Adipose tissue (tissue), 3 donors: ENCODE results near the gene OLR1. TPM values are rescaled to one million over a fixed set of nuclear protein-coding genes. Genes with fewer than 3 reads are reported as not detected.

ENCODE experiments used
- H3K27ac ChIP-seq: one replicate; pipeline ENCODE4 v1.5.1; 2013; ENCODE audit warnings: low read depth, low read length
- WGBS, 3 donors: extraction: QIAGEN DNeasy Blood & Tissue Kit; methylation state at CpG; one replicate each; pipeline ENCODE4 v1.1.7; 2013; 5-methylcytosine and 5-hydroxymethylcytosine counted together
- polyA plus RNA-seq, 3 donors: library from polyadenylated mRNA; stranded (reverse); fragments of 200-250 nt; gene quantifications; one replicate each; pipeline ENCODE4 v1.2.3, GENCODE V29; 2013
- donor health status: healthy with polysubstance abuse.
- donor health status: Bipolar disorder and iron deficiency.
- donor health status: healthy.

Gene OLR1
- polyA plus RNA-seq, 3 donors: 0.06 to 4.9 (median 2.4) TPM

DNA sequence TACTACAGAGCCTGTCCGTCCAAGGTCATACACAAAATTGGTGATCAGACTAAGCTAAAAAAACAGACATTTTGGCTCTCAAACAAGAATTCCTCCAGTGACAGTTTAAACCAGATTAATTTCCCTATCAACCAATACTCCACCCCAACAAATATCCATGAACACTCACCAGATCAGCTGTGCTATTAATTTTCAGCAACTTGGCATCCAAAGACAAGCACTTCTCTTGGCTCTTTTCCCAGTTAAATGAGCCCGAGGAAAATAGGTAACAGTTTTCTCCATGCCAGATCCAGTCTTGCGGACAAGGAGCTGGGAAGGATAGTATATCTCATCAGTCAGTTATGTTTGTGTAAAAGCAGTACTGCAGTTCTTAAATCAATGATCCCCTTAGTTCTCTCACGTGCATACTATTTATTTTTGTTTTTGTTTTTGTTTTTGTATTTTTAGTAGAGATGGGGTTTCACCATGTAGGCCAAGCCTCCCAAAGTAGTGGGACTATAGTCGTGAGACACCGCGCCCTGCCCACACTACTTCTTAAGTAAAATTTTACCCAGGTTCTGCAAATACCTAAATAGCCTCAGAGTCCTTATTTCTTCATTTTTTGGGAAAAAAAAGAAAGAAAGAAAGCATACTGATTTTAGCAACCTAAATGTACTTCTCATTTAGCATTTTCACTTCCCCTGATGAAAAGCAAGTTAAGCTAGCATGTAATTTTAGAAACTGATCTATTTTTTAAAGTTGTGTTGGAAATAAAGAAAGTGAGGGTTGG lies 11.1 kb downstream of the OLR1 start:
- no peak overlapping the region for H3K27ac ChIP-seq
- WGBS, 3 donors: 55 to 68% (median 63%) methylated on average over 7 of the region's 7 CpGs

DNA sequence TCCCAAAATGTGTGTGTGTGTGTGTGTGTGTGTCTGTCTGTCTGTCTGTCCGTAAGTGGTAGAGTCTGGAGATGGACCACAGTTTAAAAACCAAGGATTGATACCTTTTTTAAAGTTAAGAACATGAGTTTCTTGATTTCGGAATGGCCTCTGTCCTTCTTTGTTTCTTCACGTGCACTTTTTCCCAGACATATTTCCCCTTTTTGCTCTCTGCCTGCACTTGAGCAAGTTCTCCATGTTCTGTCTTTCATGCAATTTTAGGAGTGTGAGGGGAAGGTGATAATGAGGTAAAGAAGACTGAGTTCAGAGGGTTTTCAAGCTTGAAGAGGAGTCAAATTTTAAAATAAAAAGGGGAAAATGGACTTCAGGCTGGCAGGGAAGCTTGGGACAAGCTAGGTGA lies 12.7 kb downstream of the OLR1 start:
- 35 to 63% (median 49%) methylated on average over 3 of the region's 3 CpGs for WGBS, 3 donors
- H3K27ac ChIP-seq: no peak overlapping the region

DNA sequence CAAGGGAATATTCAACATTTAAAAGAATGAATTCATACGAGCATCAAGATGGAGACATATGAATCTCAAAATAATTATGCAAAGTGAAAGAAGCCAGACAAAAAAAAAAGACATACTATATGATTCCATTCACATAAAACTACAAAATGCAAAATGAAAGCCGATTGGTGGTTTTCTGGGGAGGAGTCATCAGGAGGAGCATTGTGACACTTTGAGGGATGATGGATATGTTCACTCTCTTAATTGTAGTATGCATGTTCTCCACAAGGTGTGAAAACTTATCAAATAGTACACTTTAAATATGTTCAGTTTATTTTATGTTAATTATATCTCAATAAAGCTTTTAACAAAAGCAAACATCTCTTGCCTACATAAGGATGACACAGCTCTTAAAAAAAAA lies 13.5 kb downstream of the OLR1 start:
- WGBS, 3 donors: 85 to 91% (median 91%) methylated on average over 2 of the region's 2 CpGs
- H3K27ac ChIP-seq: no peak overlapping the region

DNA sequence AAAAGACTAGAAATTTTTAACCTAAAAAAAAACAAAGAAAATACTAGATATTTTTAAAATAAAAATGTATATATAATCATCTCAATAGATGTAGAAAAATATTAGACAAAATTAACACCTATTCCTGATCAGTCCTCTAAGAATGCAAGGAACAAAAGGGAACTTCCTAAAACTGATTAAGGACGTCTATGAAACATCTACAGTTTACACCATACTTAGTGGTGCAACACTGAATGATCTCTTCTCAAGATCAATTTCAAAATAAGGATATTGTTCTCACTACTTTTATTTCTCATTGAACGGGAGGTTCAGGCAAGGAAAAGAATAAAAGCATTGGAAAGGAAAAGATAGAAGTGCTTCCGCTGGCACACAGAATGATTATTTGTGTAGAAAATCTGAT lies 16.0 kb downstream of the OLR1 start:
- no peak overlapping the region for H3K27ac ChIP-seq
- 60 to 71% (median 61%) methylated on average over 3 of the region's 3 CpGs for WGBS, 3 donors

- 43 to 56% (median 51%) methylated on average over 6 of the region's 6 CpGs for WGBS, 3 donors
Observed at GRCh38 chr12:10154145-10154496, 17.8 kb downstream of the OLR1 start.

DNA sequence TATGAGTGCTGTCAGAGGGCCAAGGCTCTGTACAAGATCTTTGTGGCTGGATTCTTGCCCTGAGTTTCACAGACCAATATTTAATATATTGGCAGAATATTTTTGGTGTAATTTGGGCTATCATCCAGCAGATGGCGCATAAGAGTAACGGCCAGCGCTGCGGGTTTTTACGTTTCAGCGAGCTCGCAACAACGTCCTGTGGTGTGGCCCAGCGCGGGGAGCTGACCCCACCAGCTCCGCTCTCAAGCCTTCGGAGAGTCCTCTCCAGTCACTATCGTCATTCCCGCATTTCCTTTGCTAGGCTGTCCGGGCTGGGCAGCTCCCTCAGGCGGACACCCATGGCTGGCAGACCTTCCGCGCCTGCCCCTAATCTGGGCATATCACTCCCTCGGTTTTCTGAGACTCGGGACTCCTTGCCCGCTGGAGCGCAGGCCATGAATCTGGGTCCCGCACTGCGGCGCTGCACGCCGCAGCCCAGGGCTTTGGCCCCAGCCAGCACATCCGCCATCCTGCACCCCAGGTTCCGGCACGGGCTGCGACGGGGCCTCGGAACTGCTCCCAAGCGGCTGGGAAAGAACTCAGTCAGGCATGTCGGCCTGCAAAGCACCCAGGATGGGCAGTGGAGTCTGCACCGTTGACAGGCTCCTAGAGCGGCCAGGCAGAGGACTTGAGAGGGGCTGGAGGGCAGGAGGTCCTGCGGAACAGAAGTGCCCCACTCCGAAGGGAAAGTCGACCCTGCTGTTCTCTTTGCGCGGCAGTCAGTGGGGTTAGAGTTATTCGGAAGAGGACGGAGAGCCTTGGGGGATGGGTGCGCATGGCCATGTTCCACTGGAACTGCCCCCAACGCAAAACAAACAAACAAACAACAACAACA lies 18.4 kb downstream of the OLR1 start:
- WGBS, 3 donors: 2 to 4% (median 3%) methylated on average over 46 of the region's 46 CpGs
- H3K27ac ChIP-seq: no peak overlapping the region

More at GRCh38 chr12:10154145-10154496, 17.8 kb downstream of the OLR1 start:
- no peak overlapping the region for H3K27ac ChIP-seq

DNA sequence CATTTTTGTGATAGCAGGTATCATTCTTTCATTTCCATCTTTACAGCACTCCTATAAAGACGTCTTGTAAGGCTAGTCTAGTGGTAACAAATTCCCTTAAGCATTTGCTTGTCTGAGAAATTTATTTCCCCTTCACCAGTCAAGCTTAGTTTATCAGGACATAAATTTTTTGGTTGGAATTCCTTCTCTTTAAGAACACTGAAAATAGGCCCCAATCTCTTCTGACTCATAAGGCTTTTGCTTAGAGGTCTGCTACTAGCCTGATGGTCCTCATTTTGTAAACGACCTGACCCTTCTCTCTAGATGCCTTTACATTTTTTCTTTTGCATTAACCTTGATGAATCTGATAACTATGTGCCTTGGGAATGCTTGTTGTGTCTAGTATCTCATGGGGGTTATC lies 20.3 kb downstream of the OLR1 start:
- 53 to 80% (median 70%) methylated on average over 2 of the region's 2 CpGs for WGBS, 3 donors
- no peak overlapping the region for H3K27ac ChIP-seq

DNA sequence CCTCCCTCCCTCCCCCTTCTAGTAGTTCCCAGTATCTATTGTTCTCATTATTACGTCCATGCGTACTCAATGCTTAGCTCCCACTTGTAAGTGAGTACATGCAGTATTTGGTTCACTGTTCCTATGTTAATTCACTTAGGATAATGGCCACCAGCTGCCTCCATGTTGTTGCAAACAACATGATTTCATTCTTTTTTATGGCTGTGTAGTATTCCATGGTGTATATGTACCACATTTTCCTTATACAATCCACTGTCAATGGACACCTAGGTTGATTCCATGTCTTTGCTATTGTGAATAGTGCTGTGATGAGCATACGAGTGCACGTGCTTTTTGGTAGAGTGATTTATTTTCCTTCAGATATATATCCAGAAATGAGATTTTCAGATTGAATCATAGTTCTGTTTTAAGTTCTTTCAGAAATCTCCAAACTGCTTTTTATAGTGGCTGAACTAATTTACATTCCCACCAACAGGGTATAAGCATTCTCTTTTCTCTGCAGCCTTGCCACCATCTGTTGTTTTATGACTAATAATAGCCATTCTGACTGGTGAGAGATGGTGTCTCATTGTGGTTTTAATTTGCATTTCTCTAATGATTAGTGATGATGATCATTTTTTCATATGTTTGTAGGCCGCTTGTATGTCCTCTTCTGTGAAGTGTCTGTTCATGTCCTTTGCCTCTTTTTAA lies 24.1 kb downstream of the OLR1 start:
- no peak overlapping the region for H3K27ac ChIP-seq
- 87 to 91% (median 90%) methylated on average over 5 of the region's 5 CpGs for WGBS, 3 donors

DNA sequence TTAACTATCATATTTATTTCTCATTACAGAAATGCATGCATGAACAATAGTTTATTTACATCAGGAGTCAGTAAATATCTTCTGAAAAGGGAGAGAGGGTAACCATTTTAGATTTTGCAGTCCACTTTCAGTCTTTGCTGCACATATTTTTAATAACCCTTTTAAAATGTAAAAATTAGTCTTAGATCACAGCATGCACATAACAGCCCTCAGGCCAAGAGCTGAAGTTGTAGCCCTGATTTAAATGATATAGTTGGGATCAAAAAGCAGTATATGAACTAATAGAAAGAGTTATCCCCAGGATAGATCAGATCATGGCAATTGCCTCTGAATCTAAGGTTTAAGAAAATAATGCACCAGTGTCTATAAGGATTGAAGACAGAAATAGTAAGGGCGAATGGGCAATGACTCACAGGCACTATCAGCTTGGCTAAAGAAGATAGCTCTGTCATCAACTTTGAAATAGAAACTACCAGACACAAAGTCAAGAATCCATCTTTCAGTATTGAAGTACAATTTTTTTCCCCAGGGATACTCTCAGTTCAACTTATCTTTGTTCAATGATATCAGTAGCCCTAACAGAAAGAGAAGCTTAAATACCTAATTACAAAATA lies 28.8 kb downstream of the OLR1 start:
- 0 to 27% (median 1%) methylated on average over 1 of the region's 1 CpG for whole genome bisulfite sequencing, 3 donors
- no peak overlapping the region for H3K27ac ChIP-seq

DNA sequence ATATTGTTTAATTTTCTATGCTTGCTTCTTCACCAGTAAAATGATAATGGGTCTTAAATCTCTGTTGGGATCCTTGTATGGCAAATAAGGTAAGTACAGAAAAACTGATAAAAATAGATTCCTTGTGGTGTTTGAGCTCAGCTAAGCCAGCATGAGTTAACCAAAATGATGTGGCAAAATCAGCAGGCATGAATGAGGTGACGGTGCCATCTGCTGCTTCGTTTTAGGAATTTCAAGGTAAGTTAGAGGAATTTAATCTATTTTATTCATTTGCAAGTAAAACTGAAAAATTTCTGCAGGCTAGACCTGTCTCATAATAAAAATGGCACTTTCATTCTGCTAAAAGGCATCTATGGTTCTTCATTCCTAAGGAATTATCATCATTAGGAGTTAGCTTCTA lies 31.9 kb downstream of the OLR1 start:
- no peak overlapping the region for H3K27ac ChIP-seq
- 8 to 19% (median 13%) methylated on average over 2 of the region's 2 CpGs for WGBS, 3 donors

DNA sequence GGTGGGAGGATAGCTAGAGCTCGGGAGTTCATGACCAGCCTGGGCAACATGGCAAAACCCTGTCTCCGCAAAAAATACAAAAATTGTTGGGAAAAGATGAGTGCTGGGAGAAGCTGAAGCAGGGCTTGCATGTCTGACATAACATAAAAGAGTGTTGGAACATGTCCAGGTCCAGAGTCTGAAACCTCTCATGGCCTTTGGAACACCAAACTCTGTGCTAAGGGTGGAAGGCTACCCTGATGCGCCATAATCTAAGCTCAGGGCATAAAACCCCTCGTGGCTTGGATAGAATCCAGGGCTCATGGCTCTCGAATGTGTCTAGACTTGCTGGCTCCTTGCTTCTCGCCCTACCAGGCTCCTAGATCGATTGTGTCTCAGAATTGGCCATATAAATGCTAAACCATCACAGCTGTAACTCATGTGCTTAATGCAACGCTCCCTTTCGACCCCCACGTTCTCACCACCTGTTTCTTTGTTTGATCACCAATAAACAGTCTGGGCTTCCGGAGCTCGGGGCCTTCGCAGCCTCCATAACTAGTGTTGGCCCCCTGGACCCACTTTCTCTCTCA lies 35.2 kb downstream of the OLR1 start:
- 82 to 85% (median 82%) methylated on average over 13 of the region's 13 CpGs for WGBS, 3 donors
- no peak overlapping the region for H3K27ac ChIP-seq

DNA sequence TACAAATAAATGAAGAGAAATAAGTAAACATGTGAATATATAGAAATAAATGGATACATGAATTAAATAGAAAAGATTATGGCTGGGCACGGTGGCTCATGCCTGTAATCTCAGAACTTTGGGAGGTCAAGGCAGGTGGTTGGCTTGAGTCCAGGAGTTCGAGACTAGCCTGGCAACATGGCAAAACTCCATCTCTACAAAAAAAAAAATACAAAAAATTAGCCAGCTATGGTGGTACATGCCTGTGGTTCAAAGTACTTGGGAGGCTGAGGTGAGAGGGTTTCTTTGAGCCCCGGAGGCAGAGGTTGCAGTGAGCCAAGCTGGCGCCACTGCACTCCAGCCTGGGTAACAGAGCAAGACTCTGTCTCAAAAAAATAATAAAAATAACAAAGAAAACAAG lies 36.8 kb downstream of the OLR1 start:
- WGBS, 3 donors: 55 to 84% (median 81%) methylated on average over 4 of the region's 4 CpGs
- no peak overlapping the region for H3K27ac ChIP-seq

GRCh38 chr12:10132850-10133370 lies 39.0 kb downstream of the OLR1 start:
- no peak overlapping the region for H3K27ac ChIP-seq
- WGBS, 3 donors: 66 to 84% (median 78%) methylated on average over 6 of the region's 6 CpGs

- no peak overlapping the region for H3K27ac ChIP-seq
- WGBS, 3 donors: 49 to 71% (median 49%) methylated on average over 2 of the region's 2 CpGs
Observed at GRCh38 chr12:10131111-10131690, 40.7 kb downstream of the OLR1 start.

GRCh38 chr12:10130042-10130441 lies 41.9 kb downstream of the OLR1 start, which contains the start of gene CLEC7A:
TSS of gene CLEC7A (minus strand) at chr12:10130199. CDS start at chr12:10130082, 117 bp downstream.
- WGBS, 3 donors: 38 to 61% (median 41%) methylated on average over 1 of the region's 1 CpG
- H3K27ac ChIP-seq: no peak within 1 kb of the TSS

GRCh38 chr12:10128687-10129086 lies 43.2 kb downstream of the OLR1 start:
- WGBS, 3 donors: 45 to 61% (median 60%) methylated on average over 5 of the region's 5 CpGs
- H3K27ac ChIP-seq: no peak overlapping the region

GRCh38 chr12:10126413-10126812 lies 45.5 kb downstream of the OLR1 start:
- no peak overlapping the region for H3K27ac ChIP-seq
- 28 to 79% (median 62%) methylated on average over 1 of the region's 1 CpG for WGBS, 3 donors

- WGBS, 3 donors: 57 to 91% (median 88%) methylated on average over 4 of the region's 4 CpGs
- H3K27ac ChIP-seq: no peak overlapping the region
Observed at GRCh38 chr12:10122689-10123088, 49.2 kb downstream of the OLR1 start.
